Activated B cell treated with CpG ODN at 0.5 μM for 24 hours (primary cell): ENCODE data around the gene ARHGAP33. TPM values are rescaled to one million over a fixed set of nuclear protein-coding genes. Genes with fewer than 3 reads are reported as not detected.

Experiments used
- ATAC-seq: fragments of 200-7000 bp; cut with Tn5 transposase; one replicate; pipeline ENCODE4 v1.10.0; 2021; ENCODE audit warnings: low read depth, mild to moderate bottlenecking, moderate library complexity
- CTCF ChIA-PET: fragments of 350-600 bp; sonication (Branson Sonifier 250); formaldehyde crosslinking; loops from one replicate; lab custom pipeline; 2021; ENCODE audit warnings: antibody characterized with exemption; lab: Charles Lee
- POLR2A ChIA-PET: fragments of 350-600 bp; sonication (Branson Sonifier 250); formaldehyde crosslinking; loops from one replicate; lab custom pipeline; 2021; ENCODE audit warnings: antibody characterized with exemption; lab: Charles Lee
- DNase-seq: peaks from one replicate; pipeline ENCODE4 v3.0.0; 2022
- H3K27ac Mint-ChIP-seq: one replicate; pipeline ENCODE4 v1.8.0; 2020; ENCODE audit warnings: mixed read lengths
- H3K27me3 Mint-ChIP-seq: one replicate; pipeline ENCODE4 v1.8.0; 2021; ENCODE audit warnings: mixed read lengths
- H3K36me3 Mint-ChIP-seq: one replicate; pipeline ENCODE4 v1.8.0; 2021; ENCODE audit warnings: low read depth, mixed read lengths
- H3K4me1 Mint-ChIP-seq: one replicate; pipeline ENCODE4 v1.8.0; 2021; ENCODE audit warnings: mixed read lengths
- H3K4me3 Mint-ChIP-seq: one replicate; pipeline ENCODE4 v1.8.0; 2020; ENCODE audit warnings: mild to moderate bottlenecking, mixed read lengths
- H3K9me3 Mint-ChIP-seq: one replicate; pipeline ENCODE4 v1.8.0; 2020; ENCODE audit warnings: mixed read lengths
- CTCF ChIP-seq: fragments of 200-600 bp; IDR thresholded peaks from one replicate; pipeline ENCODE4 v1.8.0; 2022; ENCODE audit warnings: antibody characterized with exemption, mild to moderate bottlenecking
- intact Hi-C: fragments of 100-400 bp; cut with micrococcal nuclease; formaldehyde crosslinking; loops from one replicate; pipeline ENCODE4 v1.15.1; 2024
- total RNA-seq: library from RNA; stranded (reverse); gene quantifications from 2 replicates; pipeline ENCODE4 v1.2.3, GENCODE V29; 2022

Gene ARHGAP33
- total RNA-seq, 1 donor from 2014 or later: 15.0 TPM

DNA sequence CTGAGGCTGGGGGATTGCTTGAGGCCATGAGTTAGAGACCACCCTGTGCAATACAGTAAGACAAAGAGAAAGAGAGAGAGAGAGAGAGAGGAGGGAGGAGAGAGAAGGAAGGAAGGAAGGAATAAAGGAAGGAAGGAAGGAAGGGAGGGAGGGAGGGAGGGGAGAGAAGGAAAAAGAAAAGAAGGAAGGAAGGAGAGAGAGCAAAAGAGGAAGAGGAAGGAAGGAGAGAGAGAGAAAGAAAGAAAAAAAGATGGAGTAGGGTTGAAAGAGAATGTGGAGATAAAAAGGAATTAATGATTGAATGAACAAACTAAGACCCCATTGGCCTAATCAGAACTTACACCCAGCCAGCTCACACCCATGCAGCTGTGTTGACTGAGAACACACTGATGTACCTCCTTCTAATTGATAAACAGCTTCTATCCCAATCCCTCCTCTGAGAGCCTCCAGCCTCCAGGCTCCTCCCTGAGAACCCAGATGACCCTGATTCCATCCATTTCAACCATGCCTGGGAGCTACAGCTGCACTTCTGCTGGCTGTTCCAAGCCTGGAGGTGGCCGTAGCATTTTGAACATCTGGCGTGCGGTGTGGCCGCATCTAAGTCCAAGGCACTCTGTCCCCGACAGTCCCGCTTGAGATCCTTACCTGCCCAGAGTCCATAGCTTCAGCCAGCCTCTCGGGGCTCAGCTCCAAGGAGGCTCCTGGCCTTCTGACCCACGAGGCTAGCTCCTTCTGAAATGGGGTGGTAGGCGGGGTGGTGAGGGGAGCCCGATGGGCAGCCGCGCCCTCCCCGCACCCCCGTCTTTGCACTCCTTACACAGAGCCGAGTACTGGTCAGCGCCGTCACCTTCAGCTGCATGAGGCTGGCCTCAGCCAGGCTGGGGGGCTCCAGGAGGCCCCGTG lies 36.2 kb downstream of the ARHGAP33 start:
- ChIA-PET CTCF (no interaction called here), POLR2A (no interaction called here)
- H3K27me3 Mint-ChIP-seq: peaks cover 9% of the 10 kb centered on the region
- ATAC-seq (no peak), DNase-seq (no peak)
- H3K27ac Mint-ChIP-seq: no peak overlapping the region
- H3K4me3 Mint-ChIP-seq: no peak overlapping the region
- intact Hi-C loops: no loop called here
- no peaks in the 10 kb centered on the region for H3K36me3 Mint-ChIP-seq
- no peaks in the 10 kb centered on the region for H3K4me1 Mint-ChIP-seq
- TF ChIP-seq CTCF: no peak
- H3K9me3 Mint-ChIP-seq: peaks cover 4% of the 10 kb centered on the region

DNA sequence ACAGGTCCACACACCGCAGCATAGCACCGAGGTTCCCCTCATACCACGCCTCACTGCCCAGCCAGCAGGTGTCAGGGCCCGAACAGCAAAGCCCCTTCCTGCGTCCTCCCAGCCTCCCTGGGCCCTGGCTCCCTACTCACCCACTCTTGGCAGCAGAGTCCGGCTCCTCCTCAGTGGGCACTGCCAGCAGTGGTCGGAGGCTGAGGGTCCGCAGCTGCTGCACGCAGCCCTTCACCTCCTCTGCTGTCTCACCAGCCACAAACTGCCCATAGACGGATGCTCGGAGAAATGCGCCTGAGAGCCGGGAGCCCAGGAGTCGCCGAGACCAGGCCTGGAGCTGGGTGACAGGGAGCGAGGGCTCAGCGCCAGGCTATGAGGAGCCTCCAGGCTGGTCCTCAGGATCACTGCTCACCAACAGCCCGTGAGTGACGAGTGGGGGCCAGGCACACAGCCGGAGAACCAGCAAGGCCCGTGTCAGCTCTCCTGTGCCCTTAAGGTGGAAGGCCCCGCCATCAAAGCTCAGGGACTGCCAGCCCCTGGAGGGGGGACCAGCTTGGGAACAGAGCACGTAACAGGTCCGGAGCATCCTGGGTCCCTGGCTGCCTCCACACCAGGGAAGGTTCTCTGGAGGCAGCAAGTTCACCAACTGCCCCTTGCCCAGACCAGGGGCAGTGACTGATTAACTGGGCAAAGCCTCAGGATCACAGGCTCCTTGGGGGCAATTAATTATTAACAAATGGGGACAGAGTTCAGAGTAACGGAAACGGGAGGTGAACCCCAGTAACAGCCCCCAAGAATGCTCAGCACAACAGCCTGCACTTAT lies 37.1 kb downstream of the ARHGAP33 start, which contains the start of gene PRODH2:
Gene PRODH2, minus strand, starts transcription at position 626 of the 823 bp plus-strand sequence. Its CDS starts 40 bp downstream, at position 586.
- intact Hi-C loops: no loop called here
- ChIA-PET CTCF (no interaction called here), POLR2A (no interaction called here)
- Mint-ChIP-seq H3K4me1 (no peaks in the 10 kb centered on the region), H3K36me3 (no peaks in the 10 kb centered on the region), H3K27ac (no peak within 1 kb of the TSS), H3K27me3 (peaks cover 10% of the 10 kb centered on the region), H3K9me3 (peaks cover 4% of the 10 kb centered on the region), H3K4me3 (no peak within 1 kb of the TSS)
- no peak for DNase-seq
- ATAC-seq: no peak
- TF ChIP-seq CTCF: no peak

GRCh38 chr19:35813043-35813890 lies 37.9 kb downstream of the ARHGAP33 start:
- intact Hi-C loops: no loop called here
- H3K9me3 Mint-ChIP-seq: peaks cover 4% of the 10 kb centered on the region
- TF ChIP-seq CTCF: no peak
- ChIA-PET POLR2A (no interaction called here), CTCF (no interaction called here)
- no peaks in the 10 kb centered on the region for H3K4me1 Mint-ChIP-seq
- DNase-seq (no peak), ATAC-seq (no peak)
- H3K36me3 Mint-ChIP-seq: no peaks in the 10 kb centered on the region
- H3K4me3 Mint-ChIP-seq: no peak overlapping the region
- no peak overlapping the region for H3K27ac Mint-ChIP-seq
- peaks cover 10% of the 10 kb centered on the region for H3K27me3 Mint-ChIP-seq

DNA sequence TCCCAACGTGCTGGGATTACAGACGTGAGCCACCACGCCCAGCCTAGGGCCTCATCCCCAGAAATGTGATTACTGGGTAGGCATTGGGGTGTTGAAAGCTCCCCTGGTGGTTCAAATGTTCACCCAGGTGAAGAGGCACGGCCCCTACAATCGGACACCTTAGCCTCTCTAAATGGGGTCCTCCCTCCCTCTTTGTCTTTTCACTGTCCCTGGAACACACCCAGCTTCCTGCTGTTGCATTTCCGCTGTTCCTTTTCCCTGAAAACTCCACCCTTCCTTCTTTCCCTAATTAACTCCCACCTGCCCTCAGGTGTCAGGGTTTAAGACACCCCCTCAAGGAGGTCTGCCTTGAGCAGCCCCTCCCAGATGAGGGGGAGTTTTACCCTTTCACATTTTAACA lies 40.9 kb downstream of the ARHGAP33 start:
- peaks cover 4% of the 10 kb centered on the region for H3K9me3 Mint-ChIP-seq
- ChIA-PET POLR2A (no interaction called here), CTCF (no interaction called here)
- H3K36me3 Mint-ChIP-seq: no peaks in the 10 kb centered on the region
- no peak overlapping the region for H3K4me3 Mint-ChIP-seq
- peaks cover 12% of the 10 kb centered on the region for H3K27me3 Mint-ChIP-seq
- intact Hi-C loops: no loop called here
- no peak for TF ChIP-seq CTCF
- no peak for DNase-seq
- H3K27ac Mint-ChIP-seq: no peak overlapping the region
- no peak for ATAC-seq
- H3K4me1 Mint-ChIP-seq: no peaks in the 10 kb centered on the region
